Measurements from ENCODE around the gene POU2F1.

The POU2F1 gene

GRCh38 chr1:167278497-167278896 is 57.8 kb downstream of the POU2F1 start:
- no peaks in the 10 kb centered on the region for H3K27me3 Mint-ChIP-seq (ENCODE audit: low read depth, poor library complexity)
- peaks cover 9% of the 10 kb centered on the region for H3K9me3 Mint-ChIP-seq
- no peak for TF ChIP-seq CTCF (IDR thresholded peaks at IDR 0.05)
- H3K4me3 Mint-ChIP-seq, result no peak overlapping the region
- peaks cover 28% of the 10 kb centered on the region for H3K36me3 Mint-ChIP-seq (ENCODE audit: low read depth)
- DNase-seq, result no peak
- peaks cover 11% of the 10 kb centered on the region for H3K4me1 Mint-ChIP-seq
- H3K27ac Mint-ChIP-seq, result no peak overlapping the region

- Mint-ChIP-seq H3K36me3 (ENCODE audit: low read depth) (peaks cover 28% of the 10 kb centered on the region), H3K27me3 (ENCODE audit: low read depth, poor library complexity) (no peaks in the 10 kb centered on the region), H3K9me3 (peaks cover 9% of the 10 kb centered on the region)
Measured at GRCh38 chr1:167280912-167281311, 60.2 kb downstream of the POU2F1 start.

GRCh38 chr1:167288390-167289074 is 67.8 kb downstream of the POU2F1 start:
- no peak for TF ChIP-seq CTCF (IDR thresholded peaks at IDR 0.05)
- Mint-ChIP-seq H3K4me3 (no peak overlapping the region), H3K4me1 (peaks cover 14% of the 10 kb centered on the region), H3K27me3 (ENCODE audit: low read depth, poor library complexity) (no peaks in the 10 kb centered on the region), H3K9me3 (peaks cover 17% of the 10 kb centered on the region), H3K27ac (peak overlapping the region; percentile 55), H3K36me3 (ENCODE audit: low read depth) (peaks cover 23% of the 10 kb centered on the region)
- DNase-seq, result no peak

More at GRCh38 chr1:167280912-167281311, 60.2 kb downstream of the POU2F1 start:
- no peak for TF ChIP-seq CTCF (IDR thresholded peaks at IDR 0.05)
- no peak for DNase-seq
- H3K27ac Mint-ChIP-seq, result no peak overlapping the region
- H3K4me1 Mint-ChIP-seq, result peaks cover 11% of the 10 kb centered on the region
- no peak overlapping the region for H3K4me3 Mint-ChIP-seq

- Mint-ChIP-seq H3K27ac (peak overlapping the region; percentile 35), H3K36me3 (ENCODE audit: low read depth) (peaks cover 28% of the 10 kb centered on the region), H3K4me3 (no peak overlapping the region), H3K4me1 (peaks cover 14% of the 10 kb centered on the region), H3K9me3 (peaks cover 21% of the 10 kb centered on the region), H3K27me3 (ENCODE audit: low read depth, poor library complexity) (no peaks in the 10 kb centered on the region)
- no peak for DNase-seq
- TF ChIP-seq CTCF (IDR thresholded peaks at IDR 0.05), result no peak
Measured at GRCh38 chr1:167289075-167289442, 68.4 kb downstream of the POU2F1 start.

GRCh38 chr1:167289966-167290365 is 69.3 kb downstream of the POU2F1 start:
- Mint-ChIP-seq H3K9me3 (peaks cover 27% of the 10 kb centered on the region), H3K4me1 (peaks cover 14% of the 10 kb centered on the region), H3K27me3 (ENCODE audit: low read depth, poor library complexity) (no peaks in the 10 kb centered on the region), H3K36me3 (ENCODE audit: low read depth) (peaks cover 29% of the 10 kb centered on the region), H3K27ac (no peak overlapping the region), H3K4me3 (no peak overlapping the region)
- DNase-seq, result no peak
- TF ChIP-seq CTCF (IDR thresholded peaks at IDR 0.05), result no peak

- Mint-ChIP-seq H3K27ac (no peak overlapping the region), H3K4me3 (no peak overlapping the region), H3K9me3 (peaks cover 27% of the 10 kb centered on the region)
Measured at GRCh38 chr1:167291539-167292185, 71.0 kb downstream of the POU2F1 start.

More at GRCh38 chr1:167291539-167292185, 71.0 kb downstream of the POU2F1 start:
- no peaks in the 10 kb centered on the region for H3K27me3 Mint-ChIP-seq (ENCODE audit: low read depth, poor library complexity)
- peaks cover 32% of the 10 kb centered on the region for H3K36me3 Mint-ChIP-seq (ENCODE audit: low read depth)
- DNase-seq, result no peak
- TF ChIP-seq CTCF (IDR thresholded peaks at IDR 0.05), result no peak
- H3K4me1 Mint-ChIP-seq, result peaks cover 14% of the 10 kb centered on the region

Data from nephron progenitor cell (in vitro differentiated cells).